B cell (primary cell): ENCODE results near the gene PDCD7. TPM values are rescaled to one million over a fixed set of nuclear protein-coding genes. Genes with fewer than 3 reads are reported as not detected.

Source experiments
- ATAC-seq: fragments of 200-7000 bp; cut with Tn5 transposase; one replicate; pipeline ENCODE4 v1.10.0; 2021; ENCODE audit warnings: low read depth, mild to moderate bottlenecking, moderate number of reproducible peaks, moderate library complexity
- CTCF ChIA-PET: fragments of 350-600 bp; sonication (Branson Sonifier 250); formaldehyde crosslinking; loops from one replicate; lab custom pipeline; 2021; ENCODE audit warnings: antibody characterized with exemption, inconsistent platforms; lab: Charles Lee
- POLR2A ChIA-PET: fragments of 350-600 bp; sonication (Branson Sonifier 250); formaldehyde crosslinking; loops from one replicate; lab custom pipeline; 2021; ENCODE audit warnings: antibody characterized with exemption; lab: Charles Lee
- DNase-seq: peaks from one replicate; pipeline ENCODE4 v3.0.0; 2013
- H2AFZ ChIP-seq: 2 replicates; pipeline ENCODE4 v1.6.1; 2012; ENCODE audit warnings: mild to moderate bottlenecking, low read depth, low read length; ENCODE audit not compliant: insufficient read depth, poor library complexity, severe bottlenecking
- H3K27ac ChIP-seq, 2 donors: 1 replicate in 1 of 2; 2 replicates in 1 of 2; pipeline ENCODE4 v1.5.1; 2012 to 2013; ENCODE audit warnings: low read length in 2 of 2, mild to moderate bottlenecking in 2 of 2, moderate library complexity in 1 of 2
- H3K27me3 ChIP-seq, 4 experiments: fragments of 200-600 bp in 1 of 4; sonication (generic) in 1 of 4; replicated peaks in 1 of 4; 1 replicate in 2 of 4; 2 replicates in 2 of 4; pipeline versions ENCODE4 v1.6.1 to v1.7.0; 2013 to 2016; ENCODE audit warnings: low read length in 3 of 4, mild to moderate bottlenecking in 2 of 4, mixed read lengths in 1 of 4, moderate library complexity in 1 of 4; ENCODE audit not compliant: insufficient read depth in 4 of 4, control insufficient read depth in 3 of 4; ENCODE audit errors: control extremely low read depth in 1 of 4
- H3K36me3 ChIP-seq, 2 experiments: replicated peaks in 1 of 2; 1 replicate in 1 of 2; 2 replicates in 1 of 2; pipeline versions ENCODE4 v1.6.1 to v1.7.1; 2013; ENCODE audit warnings: low read length in 1 of 2; ENCODE audit not compliant: insufficient read depth in 2 of 2, control insufficient read depth in 1 of 2; ENCODE audit errors: control extremely low read depth in 1 of 2, extremely low read depth in 1 of 2
- H3K4me1 ChIP-seq, 2 donors: fragments of 200-600 bp in 1 of 2; sonication (generic) in 1 of 2; 1 replicate in 1 of 2; 2 replicates in 1 of 2; pipeline versions ENCODE4 v1.5.1 to v1.6.1; 2013 to 2017; ENCODE audit warnings: low read length in 2 of 2; ENCODE audit not compliant: control insufficient read depth in 2 of 2, insufficient read depth in 2 of 2
- H3K4me2 ChIP-seq: replicated peaks from 2 replicates; pipeline ENCODE3; 2012; ENCODE audit warnings: mild to moderate bottlenecking, low read depth, low read length; ENCODE audit not compliant: poor library complexity, severe bottlenecking
- H3K4me3 ChIP-seq, 5 experiments: fragments of 200-600 bp in 1 of 5; sonication (generic) in 1 of 5; 1 replicate in 3 of 5; 2 replicates in 2 of 5; pipeline versions ENCODE4 v1.5.1 to v1.7.0; 2011 to 2016; ENCODE audit warnings: low read length in 4 of 5, mild to moderate bottlenecking in 4 of 5, low read depth in 2 of 5, control low read depth in 1 of 5, moderate library complexity in 1 of 5; ENCODE audit not compliant: insufficient read depth in 1 of 5; ENCODE audit errors: control extremely low read depth in 1 of 5, extremely low read depth in 1 of 5
- H3K79me2 ChIP-seq: fragments of 200-600 bp; sonication (generic); one replicate; pipeline ENCODE4 v1.6.0; 2016; ENCODE audit warnings: low read length; ENCODE audit not compliant: control insufficient read depth, insufficient read depth
- H3K9ac ChIP-seq: fragments of 200-600 bp; sonication (generic); 2 replicates; pipeline ENCODE4 v1.6.1; 2017; ENCODE audit warnings: mild to moderate bottlenecking, low read length, moderate library complexity
- H3K9me3 ChIP-seq, 3 donors: one replicate each; pipeline versions ENCODE4 v1.6.1 to v1.7.1; 2013; ENCODE audit warnings: low read length in 2 of 3; ENCODE audit not compliant: control insufficient read depth in 2 of 3, insufficient read depth in 1 of 3; ENCODE audit errors: control extremely low read depth in 1 of 3
- H4K20me1 ChIP-seq: 2 replicates; pipeline ENCODE4 v1.6.0; 2012; ENCODE audit warnings: mild to moderate bottlenecking, low read length; ENCODE audit not compliant: insufficient read depth, control insufficient read depth, poor library complexity, severe bottlenecking
- H3K27ac Mint-ChIP-seq: one replicate; pipeline ENCODE4 v1.8.0; 2021; ENCODE audit warnings: mixed read lengths
- H3K27me3 Mint-ChIP-seq: one replicate; pipeline ENCODE4 v1.8.0; 2021; ENCODE audit warnings: mixed read lengths
- H3K4me1 Mint-ChIP-seq: one replicate; pipeline ENCODE4 v1.8.0; 2021; ENCODE audit warnings: mixed read lengths
- H3K4me3 Mint-ChIP-seq: one replicate; pipeline ENCODE4 v1.8.0; 2021; ENCODE audit warnings: mixed read lengths
- H3K9me3 Mint-ChIP-seq: one replicate; pipeline ENCODE4 v1.8.0; 2022; ENCODE audit warnings: mixed read lengths; ENCODE audit not compliant: insufficient read depth
- EZH2 ChIP-seq: IDR thresholded peaks from 2 replicates; pipeline ENCODE4 v1.6.1; 2012; ENCODE audit warnings: borderline replicate concordance, low read depth, mild to moderate bottlenecking, moderate library complexity, low read length; ENCODE audit not compliant: insufficient read depth, poor library complexity, severe bottlenecking
- WGBS: methylation state at CpG from one replicate; pipeline ENCODE4 v1.1.5; 2013; ENCODE audit warnings: missing lambda C conversion rate; ENCODE audit not compliant: insufficient coverage; 5-methylcytosine and 5-hydroxymethylcytosine counted together
- intact Hi-C: fragments of 100-400 bp; cut with micrococcal nuclease; formaldehyde crosslinking; loops from one replicate; pipeline ENCODE4 v1.10.0; 2022
- polyA plus RNA-seq: library from polyadenylated mRNA; depleted of rRNA; stranded (reverse); fragments of >200 nt; gene quantifications from 2 replicates; pipeline ENCODE4 v1.2.3, GENCODE V29; 2012
- total RNA-seq, 2 donors: library from RNA; stranded (reverse); fragments of 120-200 nt in 1 of 2; gene quantifications; 1 replicate in 1 of 2; 2 replicates in 1 of 2; pipeline versions ENCODE4 v1.2.3 to v1.2.4, GENCODE V29; 2013 to 2022
- TF ChIP-seq, protein P1 (sequence below): fragments of 200-600 bp; IDR thresholded peaks from one replicate; pipeline ENCODE4 v1.8.0; 2022; ENCODE audit warnings: antibody characterized with exemption, mild to moderate bottlenecking

Gene PDCD7
- total and polyA plus RNA-seq, 2 donors (not counting 1 experiment from before 2014, with no cell fraction given) = 34.6 to 47.0 TPM

DNA sequence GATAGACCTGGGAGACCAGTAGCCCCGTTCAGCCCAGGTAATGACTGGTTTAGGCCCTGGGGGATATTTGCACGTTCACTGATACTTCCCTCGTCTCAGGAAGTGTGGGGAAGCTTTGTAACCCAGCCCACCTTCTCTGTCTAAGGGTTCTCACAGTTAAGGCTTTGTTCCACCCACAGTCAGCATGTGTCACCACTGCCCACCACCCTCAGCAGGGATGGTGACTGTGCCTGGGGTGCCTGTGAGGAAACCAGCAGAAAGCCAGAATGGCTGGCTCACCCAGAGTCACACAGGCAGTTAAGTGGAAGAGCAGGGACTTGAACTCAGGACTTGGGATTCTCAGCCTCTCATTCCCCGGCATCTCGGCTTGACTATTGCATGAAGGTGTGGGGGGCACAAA lies 51.9 kb downstream of the PDCD7 start:
- peaks cover 0 to 8% (median 0%) of the 10 kb centered on the region in 3 donors for H3K9me3 ChIP-seq
- H3K4me1 ChIP-seq = peaks cover 0 to 6% of the 10 kb centered on the region in 2 donors
- Mint-ChIP-seq H3K27ac (no peak overlapping the region), H3K4me1 (peaks cover 5% of the 10 kb centered on the region), H3K27me3 (peaks cover 57% of the 10 kb centered on the region), H3K9me3 (no peaks in the 10 kb centered on the region), H3K4me3 (no peak overlapping the region)
- no peaks in the 10 kb centered on the region for H3K36me3 ChIP-seq
- peaks cover 0 to 44% (median 10%) of the 10 kb centered on the region in 4 experiments for H3K27me3 ChIP-seq
- H3K4me3 ChIP-seq = no peak overlapping the region
- H3K4me2 ChIP-seq = no peak overlapping the region
- no peak overlapping the region for H3K9ac ChIP-seq
- 84% methylated on average over 3 of the region's 5 CpGs for WGBS
- no peak overlapping the region for H2AFZ ChIP-seq
- CTCF ChIA-PET = interaction anchor here (0.8 to 1.0 kb wide), 2 partner anchors 20 to 29 kb away, joined by 3 read pairs; no protein-coding TSS in a partner anchor
- H4K20me1 ChIP-seq = no peaks in the 10 kb centered on the region
- H3K27ac ChIP-seq = no peak overlapping the region
- H3K79me2 ChIP-seq = no peaks in the 10 kb centered on the region
- no peak for DNase-seq
- POLR2A ChIA-PET = no interaction called here
- no peak for TF ChIP-seq EZH2
- TF ChIP-seq, protein P1, sequence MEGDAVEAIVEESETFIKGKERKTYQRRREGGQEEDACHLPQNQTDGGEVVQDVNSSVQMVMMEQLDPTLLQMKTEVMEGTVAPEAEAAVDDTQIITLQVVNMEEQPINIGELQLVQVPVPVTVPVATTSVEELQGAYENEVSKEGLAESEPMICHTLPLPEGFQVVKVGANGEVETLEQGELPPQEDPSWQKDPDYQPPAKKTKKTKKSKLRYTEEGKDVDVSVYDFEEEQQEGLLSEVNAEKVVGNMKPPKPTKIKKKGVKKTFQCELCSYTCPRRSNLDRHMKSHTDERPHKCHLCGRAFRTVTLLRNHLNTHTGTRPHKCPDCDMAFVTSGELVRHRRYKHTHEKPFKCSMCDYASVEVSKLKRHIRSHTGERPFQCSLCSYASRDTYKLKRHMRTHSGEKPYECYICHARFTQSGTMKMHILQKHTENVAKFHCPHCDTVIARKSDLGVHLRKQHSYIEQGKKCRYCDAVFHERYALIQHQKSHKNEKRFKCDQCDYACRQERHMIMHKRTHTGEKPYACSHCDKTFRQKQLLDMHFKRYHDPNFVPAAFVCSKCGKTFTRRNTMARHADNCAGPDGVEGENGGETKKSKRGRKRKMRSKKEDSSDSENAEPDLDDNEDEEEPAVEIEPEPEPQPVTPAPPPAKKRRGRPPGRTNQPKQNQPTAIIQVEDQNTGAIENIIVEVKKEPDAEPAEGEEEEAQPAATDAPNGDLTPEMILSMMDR = no peak
- intact Hi-C loops = no loop called here
- no peak for ATAC-seq

DNA sequence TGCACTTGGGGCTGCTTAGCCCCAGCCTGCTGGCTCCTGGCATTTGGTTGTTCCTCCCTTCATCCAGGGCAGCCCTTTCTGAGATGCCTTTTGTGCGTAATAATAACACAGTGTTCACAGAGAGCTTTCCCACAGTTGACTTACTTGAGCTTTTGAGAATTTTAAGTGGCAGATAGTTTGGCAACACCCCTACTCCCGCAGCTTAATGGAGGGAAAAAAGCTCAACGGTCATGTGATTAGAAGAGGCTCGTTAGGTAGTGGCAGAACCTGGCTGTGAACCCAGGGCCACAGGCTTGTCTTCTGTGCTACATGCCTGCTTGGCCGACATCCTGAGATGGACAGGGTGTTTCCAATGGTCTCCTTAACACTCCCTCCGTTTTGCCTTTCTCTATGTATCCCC lies 52.3 kb downstream of the PDCD7 start:
- H3K4me3 Mint-ChIP-seq = no peak overlapping the region
- no peaks in the 10 kb centered on the region for H3K79me2 ChIP-seq
- no peak overlapping the region for H2AFZ ChIP-seq
- ChIA-PET CTCF (interaction anchor here (0.8 to 1.1 kb wide), 3 partner anchors 20 to 28 kb away, joined by 3 read pairs; no protein-coding TSS in a partner anchor), POLR2A (no interaction called here)
- H3K9ac ChIP-seq = no peak overlapping the region
- 75% methylated on average over 6 of the region's 6 CpGs for WGBS
- intact Hi-C loops = no loop called here
- H3K36me3 ChIP-seq = no peaks in the 10 kb centered on the region
- H4K20me1 ChIP-seq = no peaks in the 10 kb centered on the region
- H3K27ac ChIP-seq = no peak overlapping the region
- no peak overlapping the region for H3K27ac Mint-ChIP-seq
- TF ChIP-seq, protein P1 = no peak
- no peak for TF ChIP-seq EZH2
- H3K4me1 ChIP-seq = peaks cover 0 to 6% of the 10 kb centered on the region in 2 donors
- no peak overlapping the region for H3K4me2 ChIP-seq
- H3K27me3 ChIP-seq = peaks cover 0 to 46% (median 10%) of the 10 kb centered on the region in 4 experiments
- H3K9me3 Mint-ChIP-seq = no peaks in the 10 kb centered on the region
- no peak overlapping the region for H3K4me3 ChIP-seq
- H3K27me3 Mint-ChIP-seq = peaks cover 60% of the 10 kb centered on the region
- peaks cover 0 to 8% (median 0%) of the 10 kb centered on the region in 3 donors for H3K9me3 ChIP-seq
- DNase-seq (no peak), ATAC-seq (no peak)
- H3K4me1 Mint-ChIP-seq = peaks cover 7% of the 10 kb centered on the region
